Testis (tissue), 3 donors: ENCODE measurements around the gene TMUB1. TPM values are rescaled to one million over a fixed set of nuclear protein-coding genes. Genes with fewer than 3 reads are reported as not detected.

ENCODE experiments used
- DNase-seq: peaks from one replicate; pipeline ENCODE4 v3.0.0-alpha.2; 2019
- H3K27ac ChIP-seq, 2 donors: fragments of 200-600 bp; sonication (generic); one replicate each; pipeline ENCODE4 v1.5.1; 2019
- H3K27me3 ChIP-seq: fragments of 200-600 bp; sonication (generic); one replicate; pipeline ENCODE4 v1.5.1; 2019
- H3K36me3 ChIP-seq: fragments of 200-600 bp; sonication (generic); one replicate; pipeline ENCODE4 v1.5.1; 2017; ENCODE audit warnings: low read depth; ENCODE audit errors: missing control alignments
- H3K4me1 ChIP-seq: fragments of 200-600 bp; sonication (generic); one replicate; pipeline ENCODE4 v1.5.1; 2019
- H3K4me3 ChIP-seq, 2 donors: fragments of 200-600 bp; sonication (generic); one replicate each; pipeline ENCODE4 v1.5.1; 2017 to 2019
- H3K9me3 ChIP-seq: fragments of 200-600 bp; sonication (generic); one replicate; pipeline ENCODE4 v1.5.1; 2017
- POLR2A ChIP-seq: fragments of 450-650 bp; IDR thresholded peaks from one replicate; pipeline ENCODE4 v1.6.1; 2017; ENCODE audit warnings: antibody characterized with exemption, mild to moderate bottlenecking, moderate library complexity
- WGBS, 2 donors: methylation state at CpG; one replicate each; pipeline ENCODE4 v1.1.5; 2018; 5-methylcytosine and 5-hydroxymethylcytosine counted together
- intact Hi-C: fragments of 100-400 bp; cut with DNase I; formaldehyde crosslinking; loops from one replicate; pipeline ENCODE4 v1.15.1; 2023; ENCODE audit warnings: low total_unique reads
- polyA plus RNA-seq: library from polyadenylated mRNA; stranded (reverse); fragments of 350-450 nt; fragmentation: Illumina TruSeq; extraction: RNeasy Lipid Tissue Mini Kit (QIAGEN cat#74804); gene quantifications from one replicate; pipeline ENCODE4 v1.2.3, GENCODE V29; 2014; ENCODE audit warnings: low read depth, low replicate concordance; ENCODE audit not compliant: insufficient read depth
- total RNA-seq, 2 donors: library from RNA; depleted of rRNA; stranded (reverse); fragments of >200 nt; gene quantifications; one replicate each; pipeline ENCODE4 v1.2.3, GENCODE V29; 2016
- TF ChIP-seq, protein P1 (sequence below), 3 experiments: fragments of 450-650 bp in 2 of 3; fragments of 200-600 bp in 1 of 3; sonication (generic) in 1 of 3; IDR thresholded peaks; one replicate each; pipeline ENCODE4 v1.5.1; 2016 to 2019; ENCODE audit warnings: antibody characterized with exemption in 3 of 3, mild to moderate bottlenecking in 2 of 3, moderate library complexity in 1 of 3

Gene TMUB1
- total and polyA plus RNA-seq, 3 donors from 2014 or later: 30.8 to 68.7 (median 63.2) TPM

DNA sequence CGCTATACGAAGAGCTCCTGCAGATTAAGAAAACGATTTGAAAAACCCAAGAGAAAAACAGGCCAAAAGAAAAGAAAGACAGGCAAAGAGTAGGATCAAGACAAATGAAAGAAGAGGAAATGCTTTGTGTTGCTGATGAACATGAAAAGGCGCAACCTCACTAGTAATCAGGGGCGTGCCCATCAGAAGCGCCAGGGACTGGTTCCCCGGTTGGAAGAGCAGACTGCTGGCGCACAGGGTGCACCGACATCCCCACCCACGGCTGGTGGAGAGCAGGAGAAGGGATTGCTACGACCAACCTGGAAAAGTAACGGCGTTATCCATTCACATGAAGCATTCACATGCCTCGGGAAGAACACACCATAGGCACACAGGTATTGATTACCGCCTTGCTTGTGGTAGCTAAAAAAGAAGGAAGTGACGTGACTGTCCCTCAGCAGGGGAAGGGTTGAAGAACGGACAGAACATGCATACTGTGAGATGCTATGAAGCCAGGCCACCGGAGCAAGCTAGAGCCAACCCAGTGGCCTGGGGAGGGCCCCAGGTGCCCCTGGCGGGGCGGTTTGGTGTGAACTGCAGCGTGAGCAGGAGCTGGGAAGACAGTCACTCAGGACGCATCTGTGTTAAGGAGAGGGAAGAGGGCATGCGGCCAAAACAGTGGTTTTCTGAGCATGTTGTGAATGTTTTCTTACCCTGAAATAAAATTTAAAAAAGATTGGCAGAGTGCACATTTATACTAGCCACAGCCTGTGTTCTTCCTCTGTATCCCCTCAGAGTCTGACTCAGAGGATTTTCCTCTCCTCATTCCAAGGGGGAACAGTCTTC is 21.3 kb upstream of the TMUB1 start:
- H3K27ac ChIP-seq: no peak overlapping the region
- 80 to 84% methylated on average over 23 of the region's 23 CpGs for WGBS, 2 donors
- H3K4me1 ChIP-seq: peaks cover 5% of the 10 kb centered on the region
- intact Hi-C loops: no loop called here
- H3K27me3 ChIP-seq: no peaks in the 10 kb centered on the region
- no peak for DNase-seq
- H3K9me3 ChIP-seq: no peaks in the 10 kb centered on the region
- no peak overlapping the region for H3K4me3 ChIP-seq
- no peak for TF ChIP-seq POLR2A
- TF ChIP-seq, protein P1, sequence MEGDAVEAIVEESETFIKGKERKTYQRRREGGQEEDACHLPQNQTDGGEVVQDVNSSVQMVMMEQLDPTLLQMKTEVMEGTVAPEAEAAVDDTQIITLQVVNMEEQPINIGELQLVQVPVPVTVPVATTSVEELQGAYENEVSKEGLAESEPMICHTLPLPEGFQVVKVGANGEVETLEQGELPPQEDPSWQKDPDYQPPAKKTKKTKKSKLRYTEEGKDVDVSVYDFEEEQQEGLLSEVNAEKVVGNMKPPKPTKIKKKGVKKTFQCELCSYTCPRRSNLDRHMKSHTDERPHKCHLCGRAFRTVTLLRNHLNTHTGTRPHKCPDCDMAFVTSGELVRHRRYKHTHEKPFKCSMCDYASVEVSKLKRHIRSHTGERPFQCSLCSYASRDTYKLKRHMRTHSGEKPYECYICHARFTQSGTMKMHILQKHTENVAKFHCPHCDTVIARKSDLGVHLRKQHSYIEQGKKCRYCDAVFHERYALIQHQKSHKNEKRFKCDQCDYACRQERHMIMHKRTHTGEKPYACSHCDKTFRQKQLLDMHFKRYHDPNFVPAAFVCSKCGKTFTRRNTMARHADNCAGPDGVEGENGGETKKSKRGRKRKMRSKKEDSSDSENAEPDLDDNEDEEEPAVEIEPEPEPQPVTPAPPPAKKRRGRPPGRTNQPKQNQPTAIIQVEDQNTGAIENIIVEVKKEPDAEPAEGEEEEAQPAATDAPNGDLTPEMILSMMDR (IDR thresholded peaks at IDR 0.05): no peak
- no peaks in the 10 kb centered on the region for H3K36me3 ChIP-seq

DNA sequence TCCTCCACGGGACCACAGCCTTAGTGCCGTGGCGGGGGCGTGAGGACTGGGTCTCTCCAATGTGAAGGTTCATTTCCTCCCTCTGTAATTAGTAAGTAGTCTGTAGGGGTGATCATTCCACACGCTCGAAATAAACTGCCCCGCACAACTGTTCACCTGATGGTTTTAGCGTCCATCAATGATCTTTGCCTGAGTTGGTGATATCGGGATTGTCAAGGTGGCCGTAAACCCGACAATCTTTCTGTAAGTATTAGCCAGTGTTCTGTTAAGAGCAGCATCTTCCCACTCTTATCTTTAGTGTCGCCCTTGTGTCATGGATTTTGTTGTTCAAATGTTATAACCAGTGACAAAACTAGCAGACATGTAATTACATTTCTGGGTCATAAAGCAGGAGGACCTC is 20.7 kb upstream of the TMUB1 start:
- WGBS, 2 donors: 71 to 88% methylated on average over 12 of the region's 12 CpGs
- Histone ChIP-seq H3K9me3 (no peaks in the 10 kb centered on the region), H3K4me1 (peaks cover 5% of the 10 kb centered on the region), H3K27ac (no peak overlapping the region), H3K4me3 (no peak overlapping the region), H3K36me3 (no peaks in the 10 kb centered on the region), H3K27me3 (no peaks in the 10 kb centered on the region)
- no peak for DNase-seq
- intact Hi-C loops: no loop called here
- TF ChIP-seq, protein P1 (IDR thresholded peaks at IDR 0.05): no peak

DNA sequence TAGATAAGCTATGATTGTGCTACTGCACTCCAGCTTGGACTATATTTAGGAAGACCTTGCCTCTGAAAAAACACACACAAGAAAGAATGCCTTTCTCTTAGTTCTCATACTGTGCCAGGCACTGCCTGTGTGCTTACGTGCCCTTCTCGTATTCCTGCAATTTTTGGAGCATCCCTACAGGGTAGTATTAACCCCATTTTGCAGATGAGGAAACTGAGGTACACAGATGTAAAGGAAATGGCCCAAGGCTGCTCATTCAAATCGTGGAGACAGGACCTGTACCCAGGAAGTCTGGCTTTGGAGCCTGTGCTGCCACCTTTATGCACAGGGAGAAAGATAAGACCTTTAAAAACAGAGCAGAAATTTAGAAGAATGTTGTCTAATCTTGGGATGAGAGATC is 19.7 kb upstream of the TMUB1 start:
- no peak for DNase-seq
- TF ChIP-seq POLR2A: no peak
- TF ChIP-seq, protein P1 (IDR thresholded peaks at IDR 0.05): no peak
- Histone ChIP-seq H3K4me3 (no peak overlapping the region), H3K4me1 (no peaks in the 10 kb centered on the region), H3K36me3 (no peaks in the 10 kb centered on the region), H3K27me3 (no peaks in the 10 kb centered on the region), H3K9me3 (no peaks in the 10 kb centered on the region), H3K27ac (no peak overlapping the region)
- WGBS, 2 donors: 83 to 85% methylated on average over 3 of the region's 3 CpGs
- intact Hi-C loops: no loop called here

DNA sequence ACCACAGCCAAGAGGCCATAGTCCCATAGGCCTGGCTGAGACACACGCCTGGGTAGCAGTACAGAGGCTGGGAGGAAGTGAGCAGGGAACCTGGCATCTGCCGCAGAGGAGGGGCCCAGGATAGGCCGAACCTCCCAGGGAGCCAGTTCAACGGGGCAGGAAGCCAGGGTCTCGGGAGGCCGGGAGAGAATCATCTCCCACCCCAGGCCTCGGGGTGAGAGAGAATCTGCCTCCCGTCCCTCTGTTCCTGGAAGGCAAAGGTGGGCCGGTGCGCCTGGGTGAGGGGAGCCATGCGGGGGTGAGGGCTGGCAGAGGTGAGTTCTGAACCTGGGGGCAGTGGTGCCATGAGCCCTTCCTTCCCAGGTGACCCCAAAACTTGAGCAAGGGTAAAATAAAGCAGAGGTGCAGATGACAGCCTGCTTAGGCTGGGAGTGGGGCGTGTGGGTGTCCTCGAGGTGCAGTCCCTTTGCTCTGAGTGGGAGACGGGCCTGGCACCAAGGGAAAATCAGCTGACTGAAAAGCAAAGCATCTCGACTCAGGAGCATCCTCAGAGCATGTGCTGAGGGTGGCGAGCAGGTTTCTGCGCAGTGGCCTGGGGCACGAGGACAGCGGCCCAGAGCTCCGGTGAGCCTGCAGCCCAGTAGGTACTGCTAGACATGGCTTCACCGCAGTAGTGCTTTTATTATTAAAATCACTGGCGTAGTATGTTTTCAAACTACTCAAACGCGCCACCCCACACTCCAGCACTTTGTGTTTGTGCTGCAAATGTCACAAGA is 18.5 kb upstream of the TMUB1 start:
- TF ChIP-seq POLR2A: no peak
- TF ChIP-seq, protein P1 (IDR thresholded peaks at IDR 0.05): no peak
- intact Hi-C loops: no loop called here
- H3K4me3 ChIP-seq: no peak overlapping the region

More for the DNA sequence above, 18.5 kb upstream of the TMUB1 start:
- DNase-seq: no peak
- Histone ChIP-seq H3K36me3 (no peaks in the 10 kb centered on the region), H3K4me1 (no peaks in the 10 kb centered on the region), H3K27ac (no peak overlapping the region), H3K27me3 (no peaks in the 10 kb centered on the region), H3K9me3 (no peaks in the 10 kb centered on the region)
- WGBS, 2 donors: 80 to 83% methylated on average over 21 to 24 of the region's 24 CpGs
